Keratinocyte (primary cell): ENCODE data around the gene TMEM150A. TPM values are rescaled to one million over a fixed set of nuclear protein-coding genes. Genes with fewer than 3 reads are reported as not detected.

Experiments
- DNase-seq: peaks from one replicate; pipeline ENCODE4 v3.0.0-alpha.2; 2011; ENCODE audit warnings: low read depth, missing footprints, low spot score
- FAIRE-seq: peaks from 2 replicates; lab custom pipeline; 2011; peaks lifted over from hg19 to GRCh38; lab: Jason Lieb, UNC
- H2AFZ ChIP-seq: 2 replicates; pipeline ENCODE4 v1.6.0; 2012; ENCODE audit warnings: low read length, control low read depth, inconsistent platforms; ENCODE audit not compliant: control insufficient read depth
- H3K27ac ChIP-seq: 2 replicates; pipeline ENCODE4 v1.5.1; 2011; ENCODE audit warnings: low read length; ENCODE audit not compliant: control insufficient read depth, insufficient read depth
- H3K27me3 ChIP-seq: 3 replicates; pipeline ENCODE4 v1.6.0; 2011; ENCODE audit warnings: low read length; ENCODE audit not compliant: control insufficient read depth, insufficient read depth; ENCODE audit errors: extremely low read depth
- H3K36me3 ChIP-seq, 2 experiments: 2 replicates in 1 of 2; 3 replicates in 1 of 2; pipeline ENCODE4 v1.5.1; 2011; ENCODE audit warnings: low read length in 2 of 2, mild to moderate bottlenecking in 1 of 2; ENCODE audit not compliant: control insufficient read depth in 2 of 2, insufficient read depth in 2 of 2; ENCODE audit errors: extremely low read depth in 1 of 2
- H3K4me1 ChIP-seq: 3 replicates; pipeline ENCODE4 v1.5.1; 2011; ENCODE audit warnings: low read length; ENCODE audit not compliant: control insufficient read depth, insufficient read depth; ENCODE audit errors: extremely low read depth
- H3K4me2 ChIP-seq: 3 replicates; pipeline ENCODE4 v1.6.0; 2011; ENCODE audit warnings: low read depth, low read length; ENCODE audit not compliant: control insufficient read depth, insufficient read depth; ENCODE audit errors: extremely low read depth
- H3K4me3 ChIP-seq, 3 experiments: fragments of 200-600 bp in 1 of 3; sonication (generic) in 1 of 3; 2 replicates in 2 of 3; 3 replicates in 1 of 3; pipeline ENCODE4 v1.5.1; 2011 to 2016; ENCODE audit warnings: low read length in 3 of 3, mild to moderate bottlenecking in 3 of 3, control low read depth in 2 of 3, inconsistent platforms in 1 of 3, low read depth in 1 of 3, mixed read lengths in 1 of 3, mixed run types in 1 of 3, moderate library complexity in 1 of 3; ENCODE audit not compliant: control insufficient read depth in 2 of 3, insufficient read depth in 2 of 3; ENCODE audit errors: extremely low read depth in 1 of 3
- H3K79me2 ChIP-seq: 2 replicates; pipeline ENCODE4 v1.6.0; 2012; ENCODE audit warnings: low read length; ENCODE audit not compliant: control insufficient read depth, insufficient read depth
- H3K9ac ChIP-seq: 3 replicates; pipeline ENCODE4 v1.6.0; 2011; ENCODE audit warnings: low read length; ENCODE audit not compliant: control insufficient read depth, insufficient read depth; ENCODE audit errors: extremely low read depth
- H3K9me1 ChIP-seq: 3 replicates; pipeline ENCODE4 v1.6.0; 2011; ENCODE audit warnings: low read length; ENCODE audit not compliant: control insufficient read depth, insufficient read depth; ENCODE audit errors: extremely low read depth
- H3K9me3 ChIP-seq: 2 replicates; pipeline ENCODE4 v1.5.1; 2012; ENCODE audit warnings: low read depth, low read length; ENCODE audit not compliant: control insufficient read depth
- H4K20me1 ChIP-seq: 3 replicates; pipeline ENCODE4 v1.6.0; 2011; ENCODE audit warnings: low read length; ENCODE audit not compliant: control insufficient read depth, insufficient read depth; ENCODE audit errors: extremely low read depth
- CTCF ChIP-seq, 3 experiments: IDR thresholded peaks in 1 of 3; conservative IDR thresholded peaks in 1 of 3; optimal IDR thresholded peaks in 1 of 3; 2 replicates in 2 of 3; 3 replicates in 1 of 3; pipeline versions ENCODE3 to v1.5.1; 2011; ENCODE audit warnings: low read length in 3 of 3, mild to moderate bottlenecking in 3 of 3, moderate library complexity in 2 of 3, control low read depth in 1 of 3, inconsistent platforms in 1 of 3; ENCODE audit not compliant: insufficient read depth in 2 of 3; ENCODE audit errors: extremely low read depth in 1 of 3
- EZH2 ChIP-seq: IDR thresholded peaks from one replicate; pipeline ENCODE4 v1.6.1; 2012; ENCODE audit warnings: inconsistent platforms, mild to moderate bottlenecking, low read length, moderate library complexity
- dilution Hi-C: fragments of 300-500 bp; cut with MboI; formaldehyde crosslinking; loops from one replicate; pipeline ENCODE4 v1.7.0; 2020; ENCODE audit warnings: low sequenced_read_pairs; ENCODE audit not compliant: extremely low pct_ligation_motif_present
- polyA plus RNA-seq, 5 experiments: library from polyadenylated mRNA; depleted of rRNA in 3 of 5; stranded (reverse) in 3 of 5; stranded (forward) in 1 of 5; unstranded in 1 of 5; fragments of >200 nt; gene quantifications; 1 replicate in 1 of 5; 2 replicates in 3 of 5; 3 replicates in 1 of 5; pipeline versions ENCODE4 v1.2.1 to v1.2.3, GENCODE V29; 2011 to 2012; ENCODE audit warnings: missing spikeins in 2 of 5, low read depth in 1 of 5, low replicate concordance in 1 of 5

The TMEM150A gene
- polyA plus RNA-seq, 1 donor (not counting 4 experiments of a cell fraction or from before 2014, with no cell fraction given): 7.7 TPM

GRCh38 chr2:85623991-85624390 is 21.5 kb upstream of the TMEM150A start:
- Histone ChIP-seq H3K79me2 (peaks cover 16% of the 10 kb centered on the region), H3K9me3 (no peaks in the 10 kb centered on the region), H3K27ac (no peak overlapping the region), H3K4me1 (peaks cover 5% of the 10 kb centered on the region), H2AFZ (no peak overlapping the region), H3K4me2 (no peak overlapping the region), H3K27me3 (no peaks in the 10 kb centered on the region), H3K36me3 (peaks cover 25 to 40% of the 10 kb centered on the region in 2 experiments), H4K20me1 (no peaks in the 10 kb centered on the region), H3K9ac (no peak overlapping the region), H3K9me1 (no peaks in the 10 kb centered on the region), H3K4me3 (no peak overlapping the region)
- FAIRE-seq (no peak), DNase-seq (no peak)
- dilution Hi-C loops: no loop called here
- TF ChIP-seq CTCF (optimal IDR thresholded peaks at IDR 0.05 in 1 of 3, IDR thresholded peaks at IDR 0.05 in 1 of 3, conservative IDR thresholded peaks at IDR 0.05 in 1 of 3; ENCODE audit: extremely low read depth in 1 of 3, insufficient read depth in 2 of 3, low read length in 3 of 3) (no peak), EZH2 (no peak)

- Histone ChIP-seq H3K9me1 (no peaks in the 10 kb centered on the region), H2AFZ (no peak overlapping the region), H3K9ac (no peak overlapping the region), H3K9me3 (no peaks in the 10 kb centered on the region), H3K79me2 (peaks cover 42% of the 10 kb centered on the region), H3K27me3 (no peaks in the 10 kb centered on the region), H3K4me3 (no peak overlapping the region), H3K4me1 (peaks cover 16% of the 10 kb centered on the region), H3K27ac (no peak overlapping the region), H3K4me2 (no peak overlapping the region), H3K36me3 (peaks cover 14 to 42% of the 10 kb centered on the region in 2 experiments), H4K20me1 (no peaks in the 10 kb centered on the region)
- no peak for DNase-seq
- dilution Hi-C loops: no loop called here
- no peak for TF ChIP-seq EZH2
- no peak for TF ChIP-seq CTCF (optimal IDR thresholded peaks at IDR 0.05 in 1 of 3, IDR thresholded peaks at IDR 0.05 in 1 of 3, conservative IDR thresholded peaks at IDR 0.05 in 1 of 3; ENCODE audit: extremely low read depth in 1 of 3, insufficient read depth in 2 of 3, low read length in 3 of 3)
- no peak for FAIRE-seq
Measured at GRCh38 chr2:85621338-85621737, 18.8 kb upstream of the TMEM150A start.
